GM12878 (cell line): Measurements from ENCODE around the gene DCAF12L2. TPM values are rescaled to one million over a fixed set of nuclear protein-coding genes. Genes with fewer than 3 reads are reported as not detected.

Experiments
- ATAC-seq: fragments of 200-7000 bp; cut with Tn5 transposase; 3 replicates; pipeline ENCODE4 v1.9.1; 2020; ENCODE audit warnings: mild to moderate bottlenecking, moderate library complexity
- BruUV-seq: library from RNA; stranded (reverse); fragments of 400-500 nt; replicated peaks from 2 replicates; lab custom pipeline; 2021; lab: Mats Ljungman, UMichigan
- CTCF ChIA-PET: fragments of 300-600 bp; sonication (Branson Sonifier 250); formaldehyde crosslinking; extraction: SDS; loops from one replicate; lab custom pipeline; 2021; ENCODE audit warnings: inconsistent platforms; lab: Yijun Ruan, JAX
- POLR2A ChIA-PET: fragments of 350-600 bp; formaldehyde crosslinking; extraction: SDS; loops from one replicate; lab custom pipeline; 2021; ENCODE audit warnings: inconsistent platforms; lab: Charles Lee
- RAD21 ChIA-PET: fragments of 300-600 bp; sonication (Branson Sonifier 250); formaldehyde crosslinking; loops from one replicate; lab custom pipeline; 2023; ENCODE audit warnings: antibody characterized with exemption; ENCODE audit not compliant: unreplicated experiment; lab: Charles Lee
- SMC1A ChIA-PET: fragments of 300-600 bp; sonication (Branson Sonifier 250); formaldehyde crosslinking; loops from one replicate; lab custom pipeline; 2023; ENCODE audit not compliant: unreplicated experiment, uncharacterized antibody; lab: Charles Lee
- DNase-seq: peaks from one replicate; pipeline ENCODE4 v3.0.0-alpha.2; 2011; ENCODE audit warnings: low read depth, low spot score
- FAIRE-seq: peaks from 3 replicates; lab custom pipeline; 2011; peaks lifted over from hg19 to GRCh38; lab: Jason Lieb, UNC
- H2AFZ ChIP-seq: 2 replicates; pipeline ENCODE4 v1.6.0; 2011; ENCODE audit warnings: low read depth, low read length, control low read depth; ENCODE audit not compliant: control insufficient read depth
- H3K27ac ChIP-seq: 2 replicates; pipeline ENCODE4 v1.5.1; 2011; ENCODE audit warnings: control low read depth; ENCODE audit not compliant: control insufficient read depth, insufficient read depth
- H3K27me3 ChIP-seq, 2 experiments: replicated peaks in 1 of 2; 2 replicates each; pipeline versions ENCODE4 v1.6.0 to v1.6.1; 2011; ENCODE audit warnings: low read length in 1 of 2; ENCODE audit not compliant: control insufficient read depth in 2 of 2, insufficient read depth in 2 of 2
- H3K36me3 ChIP-seq, 2 experiments: 2 replicates each; pipeline ENCODE4 v1.5.1; 2011; ENCODE audit warnings: low read length in 1 of 2; ENCODE audit not compliant: control insufficient read depth in 2 of 2, insufficient read depth in 2 of 2
- H3K4me1 ChIP-seq: 2 replicates; pipeline ENCODE4 v1.6.1; 2011; ENCODE audit warnings: mild to moderate bottlenecking, low read length, moderate library complexity, mixed read lengths; ENCODE audit not compliant: control insufficient read depth, insufficient read depth
- H3K4me2 ChIP-seq: 2 replicates; pipeline ENCODE4 v1.6.0; 2011; ENCODE audit warnings: control low read depth; ENCODE audit not compliant: control insufficient read depth, insufficient read depth
- H3K4me3 ChIP-seq: fragments of 200-600 bp; sonication (generic); 2 replicates; pipeline ENCODE4 v1.5.1; 2016
- H3K79me2 ChIP-seq: 2 replicates; pipeline ENCODE4 v1.6.0; 2011; ENCODE audit warnings: low read length; ENCODE audit not compliant: control insufficient read depth, insufficient read depth
- H3K9ac ChIP-seq: 2 replicates; pipeline ENCODE4 v1.8.0; 2011; ENCODE audit warnings: low read length, control low read depth, mixed read lengths; ENCODE audit not compliant: control insufficient read depth, insufficient read depth
- H3K9me3 ChIP-seq: replicated peaks from 3 replicates; pipeline ENCODE4 v1.5.1; 2011; ENCODE audit warnings: mild to moderate bottlenecking, low read length; ENCODE audit not compliant: control insufficient read depth, insufficient read depth
- H4K20me1 ChIP-seq: 2 replicates; pipeline ENCODE4 v1.6.0; 2011; ENCODE audit not compliant: control insufficient read depth, insufficient read depth
- BCLAF1 ChIP-seq: fragments of 450-650 bp; IDR thresholded peaks from 2 replicates; pipeline ENCODE4 v1.6.1; 2017; ENCODE audit warnings: antibody characterized with exemption, mild to moderate bottlenecking, moderate library complexity
- CBX3 ChIP-seq: fragments of 200-600 bp; sonication (generic); IDR thresholded peaks from 2 replicates; pipeline ENCODE4 v1.6.1; 2016; ENCODE audit warnings: low read depth, borderline replicate concordance
- EZH2 ChIP-seq: IDR thresholded peaks from 2 replicates; pipeline ENCODE4 v1.6.1; 2012; ENCODE audit warnings: low read depth, mild to moderate bottlenecking, control low read depth, inconsistent platforms, low read length, borderline replicate concordance; ENCODE audit not compliant: control insufficient read depth
- FOXM1 ChIP-seq: IDR thresholded peaks from 2 replicates; pipeline ENCODE4 v1.6.1; 2012; ENCODE audit warnings: low read depth, mild to moderate bottlenecking, inconsistent platforms, low read length, moderate library complexity
- HDGF ChIP-seq: fragments of 450-650 bp; IDR thresholded peaks from 2 replicates; pipeline ENCODE4 v1.6.1; 2016; ENCODE audit warnings: antibody characterized with exemption
- MTA3 ChIP-seq: IDR thresholded peaks from 2 replicates; pipeline ENCODE4 v1.6.1; 2012; ENCODE audit warnings: low read length, inconsistent platforms, borderline replicate concordance
- MYB ChIP-seq: fragments of 150-350 bp; IDR thresholded peaks from 2 replicates; pipeline ENCODE4 v1.6.1; 2014; ENCODE audit warnings: mild to moderate bottlenecking, low read depth, low read length, borderline replicate concordance
- NBN ChIP-seq: fragments of 450-650 bp; IDR thresholded peaks from 2 replicates; pipeline ENCODE4 v1.6.1; 2016
- PML ChIP-seq: IDR thresholded peaks from 2 replicates; pipeline ENCODE4 v1.6.1; 2012; ENCODE audit warnings: low read length, inconsistent platforms
- POLR2AphosphoS2 ChIP-seq: IDR thresholded peaks from 2 replicates; pipeline ENCODE4 v1.6.1; 2011; ENCODE audit warnings: low read depth, mild to moderate bottlenecking, low read length, improper control_type of control experiment, moderate library complexity
- POU2F2 ChIP-seq: IDR thresholded peaks from 3 replicates; pipeline ENCODE4 v1.6.1; 2011; ENCODE audit warnings: low read depth, mild to moderate bottlenecking, low read length, borderline replicate concordance
- RBBP5 ChIP-seq: fragments of 200-600 bp; sonication (generic); conservative IDR thresholded peaks from 2 replicates; pipeline ENCODE4 v1.6.1; 2016
- SIX5 ChIP-seq: IDR thresholded peaks from 2 replicates; pipeline ENCODE4 v1.6.1; 2011; ENCODE audit warnings: mild to moderate bottlenecking, low read depth, low read length, moderate library complexity; ENCODE audit not compliant: severe bottlenecking
- WRNIP1 ChIP-seq: IDR thresholded peaks from 2 replicates; pipeline ENCODE4 v1.6.1; 2011; ENCODE audit warnings: low read depth, low read length, improper control_type of control experiment, borderline replicate concordance
- ZBTB33 ChIP-seq: fragments of 450-650 bp; IDR thresholded peaks from 2 replicates; pipeline ENCODE4 v1.6.1; 2017; ENCODE audit warnings: mild to moderate bottlenecking
- whole genome bisulfite sequencing: methylation state at CpG from one replicate; pipeline ENCODE4 v1.1.6; 2016; ENCODE audit warnings: low lambda C conversion rate; ENCODE audit not compliant: insufficient replicate concordance, insufficient coverage; ENCODE audit errors: missing lambda C conversion rate; 5-methylcytosine and 5-hydroxymethylcytosine counted together
- in situ Hi-C: fragments of 300-500 bp; cut with MboI; formaldehyde crosslinking; loops from 9 replicates; pipeline ENCODE4 v1.14.3; 2018; ENCODE audit warnings: mixed read lengths
- intact Hi-C: fragments of 100-400 bp; cut with micrococcal nuclease; formaldehyde crosslinking; loops from one replicate; pipeline ENCODE4 v1.14.2; 2022; ENCODE audit not compliant: unreplicated experiment
- polyA plus RNA-seq, 11 experiments: library from polyadenylated mRNA; depleted of rRNA in 4 of 11; unstranded in 6 of 11; stranded (reverse) in 5 of 11; fragments of >200 nt; fragmentation: Nextera tagmentation in 4 of 11; fragmentation: Illumina TruSeq in 1 of 11; extraction: Ambion mirVana in 4 of 11; extraction: Trizol in 1 of 11; gene quantifications; 1 replicate in 1 of 11; 2 replicates in 10 of 11; pipeline versions ENCODE4 v1.2.1 to v1.2.3, GENCODE V29; 2011 to 2016; ENCODE audit warnings: inconsistent platforms in 2 of 11, missing spikeins in 2 of 11, low read depth in 1 of 11
- total RNA-seq, 4 experiments: library from RNA; depleted of rRNA in 3 of 4; stranded (reverse); fragments of >200 nt in 3 of 4; fragmentation: Illumina TruSeq in 1 of 4; extraction: Trizol in 1 of 4; gene quantifications; 2 replicates each; pipeline versions ENCODE4 v1.2.1 to v1.2.3, GENCODE V29; 2013 to 2021
- TF ChIP-seq, protein P1 (sequence below): IDR thresholded peaks from 2 replicates; pipeline ENCODE4 v1.6.1; 2011; ENCODE audit warnings: low read depth, low read length, improper control_type of control experiment, borderline replicate concordance
- TF ChIP-seq, protein P2 (sequence below): fragments of 450-650 bp; IDR thresholded peaks from 2 replicates; pipeline ENCODE4 v1.6.1; 2017; ENCODE audit warnings: borderline replicate concordance

Gene DCAF12L2
- total and polyA plus RNA-seq, 10 of the 15 experiments (the other 5 are each of a cell fraction or from before 2014, with no cell fraction given): not detected

GRCh38 chrX:126165401-126165720, 728 bp downstream of the DCAF12L2 start (continued):
- TF ChIP-seq POU2F2: no peak
- no peak for TF ChIP-seq EZH2
- TF ChIP-seq MTA3: no peak
- no peak for TF ChIP-seq POLR2AphosphoS2
- TF ChIP-seq NBN: no peak
- TF ChIP-seq ZBTB33: no peak
- TF ChIP-seq, all 136 proteins: peak for 0

DNA sequence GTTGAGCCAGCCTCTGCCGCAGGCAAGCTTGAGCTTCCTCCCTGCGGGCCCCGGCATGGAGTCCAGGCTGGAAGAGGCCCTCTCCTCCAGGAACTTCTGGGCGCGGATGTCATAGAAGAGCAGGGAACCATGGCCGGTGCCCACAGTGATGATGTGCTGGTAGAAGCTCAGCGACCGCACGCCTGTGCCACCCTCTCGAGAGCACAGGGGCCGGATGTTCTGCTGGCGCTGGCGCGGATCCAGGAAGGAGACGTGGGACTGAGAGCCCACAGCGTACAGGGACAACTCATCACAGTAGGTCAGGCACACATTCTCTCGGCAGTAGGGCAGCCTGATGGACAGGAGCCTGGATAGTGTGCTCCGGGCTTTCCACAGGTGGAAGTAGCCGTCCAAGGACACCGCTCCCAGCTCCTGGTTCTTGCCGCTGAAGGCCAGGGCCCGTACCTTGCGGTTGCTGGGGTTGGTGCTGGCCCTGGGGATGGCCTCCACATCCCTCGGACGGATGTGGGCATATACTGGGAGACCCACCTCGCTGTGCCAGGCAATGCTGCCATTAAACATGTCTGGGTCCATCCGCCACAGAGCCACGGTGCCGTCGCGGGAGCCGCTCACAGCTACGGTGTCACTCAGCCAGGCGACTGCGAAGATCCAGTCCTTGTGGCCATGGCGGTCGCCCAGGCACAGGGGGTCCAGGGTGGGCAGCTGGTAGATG, 1.2 kb downstream of the DCAF12L2 start:
- Histone ChIP-seq H3K36me3 (no peaks in the 10 kb centered on the region), H3K4me1 (no peaks in the 10 kb centered on the region), H3K4me3 (no peak overlapping the region), H3K4me2 (no peak overlapping the region), H3K9me3 (no peaks in the 10 kb centered on the region; the same call in 2 of the 3 replicates), H3K79me2 (no peaks in the 10 kb centered on the region), H2AFZ (no peak overlapping the region), H3K9ac (no peak overlapping the region), H4K20me1 (no peaks in the 10 kb centered on the region), H3K27me3 (no peaks in the 10 kb centered on the region), H3K27ac (no peak overlapping the region)
- intact Hi-C loops: no loop called here
- in situ Hi-C loops: no loop called here
- ChIA-PET SMC1A (no interaction called here), CTCF (no interaction called here), POLR2A (no interaction called here), RAD21 (no interaction called here)
- 81% methylated on average over 35 of the region's 37 CpGs for WGBS
- ATAC-seq: no peak
- BruUV-seq: no TSS peak
- no peak for DNase-seq
- FAIRE-seq: no peak
- TF ChIP-seq RBBP5 (no peak), CBX3 (no peak), WRNIP1 (no peak), MYB (no peak), BCLAF1 (no peak), FOXM1 (no peak), PML (no peak), POU2F2 (no peak), HDGF (no peak), SIX5 (no peak)
- TF ChIP-seq, protein P1, sequence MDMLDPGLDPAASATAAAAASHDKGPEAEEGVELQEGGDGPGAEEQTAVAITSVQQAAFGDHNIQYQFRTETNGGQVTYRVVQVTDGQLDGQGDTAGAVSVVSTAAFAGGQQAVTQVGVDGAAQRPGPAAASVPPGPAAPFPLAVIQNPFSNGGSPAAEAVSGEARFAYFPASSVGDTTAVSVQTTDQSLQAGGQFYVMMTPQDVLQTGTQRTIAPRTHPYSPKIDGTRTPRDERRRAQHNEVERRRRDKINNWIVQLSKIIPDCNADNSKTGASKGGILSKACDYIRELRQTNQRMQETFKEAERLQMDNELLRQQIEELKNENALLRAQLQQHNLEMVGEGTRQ: no peak
- TF ChIP-seq, protein P2, sequence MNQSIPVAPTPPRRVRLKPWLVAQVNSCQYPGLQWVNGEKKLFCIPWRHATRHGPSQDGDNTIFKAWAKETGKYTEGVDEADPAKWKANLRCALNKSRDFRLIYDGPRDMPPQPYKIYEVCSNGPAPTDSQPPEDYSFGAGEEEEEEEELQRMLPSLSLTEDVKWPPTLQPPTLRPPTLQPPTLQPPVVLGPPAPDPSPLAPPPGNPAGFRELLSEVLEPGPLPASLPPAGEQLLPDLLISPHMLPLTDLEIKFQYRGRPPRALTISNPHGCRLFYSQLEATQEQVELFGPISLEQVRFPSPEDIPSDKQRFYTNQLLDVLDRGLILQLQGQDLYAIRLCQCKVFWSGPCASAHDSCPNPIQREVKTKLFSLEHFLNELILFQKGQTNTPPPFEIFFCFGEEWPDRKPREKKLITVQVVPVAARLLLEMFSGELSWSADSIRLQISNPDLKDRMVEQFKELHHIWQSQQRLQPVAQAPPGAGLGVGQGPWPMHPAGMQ: no peak
